ENCODE data around the gene NEAT1.

DNA sequence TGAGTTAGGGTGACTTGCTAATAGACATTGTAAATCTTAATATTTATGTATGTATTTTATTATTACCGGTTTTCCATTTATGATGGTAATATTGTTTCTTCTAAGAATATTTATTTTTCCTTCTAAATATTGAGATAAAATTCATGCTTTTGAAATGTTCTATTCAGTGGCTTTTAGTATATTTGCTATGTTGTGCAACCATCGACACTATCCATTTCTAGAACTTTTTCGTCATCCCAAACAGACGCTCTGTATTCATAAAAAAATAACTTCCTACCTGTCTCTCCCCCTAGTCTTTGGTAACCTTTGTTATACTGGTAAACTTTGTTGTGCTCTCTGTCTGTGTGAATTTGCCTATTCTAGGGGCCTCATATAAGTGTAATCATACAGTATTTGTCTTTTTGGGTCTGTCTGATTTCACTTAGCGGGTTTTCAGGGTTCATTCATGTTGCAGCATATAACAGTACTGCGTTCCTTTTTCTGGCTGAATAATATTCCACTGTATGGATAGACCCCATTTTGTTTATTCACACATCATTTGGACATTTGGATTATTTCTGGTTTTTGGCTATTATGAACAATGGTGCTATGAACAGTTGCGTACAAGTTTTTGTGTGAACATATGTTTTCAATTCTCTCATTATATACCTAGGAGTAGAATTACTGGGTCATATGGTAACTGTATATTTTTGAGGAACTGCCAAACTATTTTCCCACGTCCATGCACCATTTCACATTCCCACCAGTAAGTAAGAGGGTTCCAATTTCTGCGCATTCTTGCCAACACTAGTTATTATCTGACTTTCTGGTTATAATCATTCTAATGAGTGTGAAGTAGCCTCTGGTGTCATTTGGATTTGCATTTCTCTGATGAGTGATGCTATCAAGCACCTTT lies 15.9 kb downstream of the NEAT1 start:
- peak; percentile 14; the same call in 1 of the 2 replicates for TF ChIP-seq POLR2A (conservative IDR thresholded peaks at IDR 0.05)
- TF ChIP-seq, protein P1, sequence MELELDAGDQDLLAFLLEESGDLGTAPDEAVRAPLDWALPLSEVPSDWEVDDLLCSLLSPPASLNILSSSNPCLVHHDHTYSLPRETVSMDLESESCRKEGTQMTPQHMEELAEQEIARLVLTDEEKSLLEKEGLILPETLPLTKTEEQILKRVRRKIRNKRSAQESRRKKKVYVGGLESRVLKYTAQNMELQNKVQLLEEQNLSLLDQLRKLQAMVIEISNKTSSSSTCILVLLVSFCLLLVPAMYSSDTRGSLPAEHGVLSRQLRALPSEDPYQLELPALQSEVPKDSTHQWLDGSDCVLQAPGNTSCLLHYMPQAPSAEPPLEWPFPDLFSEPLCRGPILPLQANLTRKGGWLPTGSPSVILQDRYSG (tag; conservative IDR thresholded peaks at IDR 0.05; ENCODE audit: low read depth): no peak
- TF ChIP-seq EP300 (IDR thresholded peaks at IDR 0.05; ENCODE audit: low read length): no peak
- TF ChIP-seq, protein P2, sequence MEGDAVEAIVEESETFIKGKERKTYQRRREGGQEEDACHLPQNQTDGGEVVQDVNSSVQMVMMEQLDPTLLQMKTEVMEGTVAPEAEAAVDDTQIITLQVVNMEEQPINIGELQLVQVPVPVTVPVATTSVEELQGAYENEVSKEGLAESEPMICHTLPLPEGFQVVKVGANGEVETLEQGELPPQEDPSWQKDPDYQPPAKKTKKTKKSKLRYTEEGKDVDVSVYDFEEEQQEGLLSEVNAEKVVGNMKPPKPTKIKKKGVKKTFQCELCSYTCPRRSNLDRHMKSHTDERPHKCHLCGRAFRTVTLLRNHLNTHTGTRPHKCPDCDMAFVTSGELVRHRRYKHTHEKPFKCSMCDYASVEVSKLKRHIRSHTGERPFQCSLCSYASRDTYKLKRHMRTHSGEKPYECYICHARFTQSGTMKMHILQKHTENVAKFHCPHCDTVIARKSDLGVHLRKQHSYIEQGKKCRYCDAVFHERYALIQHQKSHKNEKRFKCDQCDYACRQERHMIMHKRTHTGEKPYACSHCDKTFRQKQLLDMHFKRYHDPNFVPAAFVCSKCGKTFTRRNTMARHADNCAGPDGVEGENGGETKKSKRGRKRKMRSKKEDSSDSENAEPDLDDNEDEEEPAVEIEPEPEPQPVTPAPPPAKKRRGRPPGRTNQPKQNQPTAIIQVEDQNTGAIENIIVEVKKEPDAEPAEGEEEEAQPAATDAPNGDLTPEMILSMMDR (IDR thresholded peaks at IDR 0.05 in 2 of 3, conservative IDR thresholded peaks at IDR 0.05 in 1 of 3; ENCODE audit: insufficient read depth in 2 of 3, low read depth in 1 of 3, low read length in 3 of 3): no peak
- TF ChIP-seq EP400 (IDR thresholded peaks at IDR 0.05): no peak
- no peak for TF ChIP-seq NFYB (IDR thresholded peaks at IDR 0.05; ENCODE audit: extremely low read depth, insufficient read length)
- no peak for TF ChIP-seq ZNF239 (CRISPR knock-in tag; IDR thresholded peaks at IDR 0.05)
- no peak for TF ChIP-seq NBN (IDR thresholded peaks at IDR 0.05; ENCODE audit: low read depth)
- TF ChIP-seq, protein P3, sequence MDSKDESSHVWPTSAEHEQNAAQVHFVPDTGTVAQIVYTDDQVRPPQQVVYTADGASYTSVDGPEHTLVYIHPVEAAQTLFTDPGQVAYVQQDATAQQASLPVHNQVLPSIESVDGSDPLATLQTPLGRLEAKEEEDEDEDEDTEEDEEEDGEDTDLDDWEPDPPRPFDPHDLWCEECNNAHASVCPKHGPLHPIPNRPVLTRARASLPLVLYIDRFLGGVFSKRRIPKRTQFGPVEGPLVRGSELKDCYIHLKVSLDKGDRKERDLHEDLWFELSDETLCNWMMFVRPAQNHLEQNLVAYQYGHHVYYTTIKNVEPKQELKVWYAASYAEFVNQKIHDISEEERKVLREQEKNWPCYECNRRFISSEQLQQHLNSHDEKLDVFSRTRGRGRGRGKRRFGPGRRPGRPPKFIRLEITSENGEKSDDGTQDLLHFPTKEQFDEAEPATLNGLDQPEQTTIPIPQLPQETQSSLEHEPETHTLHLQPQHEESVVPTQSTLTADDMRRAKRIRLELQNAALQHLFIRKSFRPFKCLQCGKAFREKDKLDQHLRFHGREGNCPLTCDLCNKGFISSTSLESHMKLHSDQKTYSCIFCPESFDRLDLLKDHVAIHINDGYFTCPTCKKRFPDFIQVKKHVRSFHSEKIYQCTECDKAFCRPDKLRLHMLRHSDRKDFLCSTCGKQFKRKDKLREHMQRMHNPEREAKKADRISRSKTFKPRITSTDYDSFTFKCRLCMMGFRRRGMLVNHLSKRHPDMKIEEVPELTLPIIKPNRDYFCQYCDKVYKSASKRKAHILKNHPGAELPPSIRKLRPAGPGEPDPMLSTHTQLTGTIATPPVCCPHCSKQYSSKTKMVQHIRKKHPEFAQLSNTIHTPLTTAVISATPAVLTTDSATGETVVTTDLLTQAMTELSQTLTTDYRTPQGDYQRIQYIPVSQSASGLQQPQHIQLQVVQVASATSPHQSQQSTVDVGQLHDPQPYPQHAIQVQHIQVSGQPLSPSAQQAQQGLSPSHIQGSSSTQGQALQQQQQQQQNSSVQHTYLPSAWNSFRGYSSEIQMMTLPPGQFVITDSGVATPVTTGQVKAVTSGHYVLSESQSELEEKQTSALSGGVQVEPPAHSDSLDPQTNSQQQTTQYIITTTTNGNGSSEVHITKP (IDR thresholded peaks at IDR 0.05; ENCODE audit: partially characterized antibody): no peak
- TF ChIP-seq, protein P4, sequence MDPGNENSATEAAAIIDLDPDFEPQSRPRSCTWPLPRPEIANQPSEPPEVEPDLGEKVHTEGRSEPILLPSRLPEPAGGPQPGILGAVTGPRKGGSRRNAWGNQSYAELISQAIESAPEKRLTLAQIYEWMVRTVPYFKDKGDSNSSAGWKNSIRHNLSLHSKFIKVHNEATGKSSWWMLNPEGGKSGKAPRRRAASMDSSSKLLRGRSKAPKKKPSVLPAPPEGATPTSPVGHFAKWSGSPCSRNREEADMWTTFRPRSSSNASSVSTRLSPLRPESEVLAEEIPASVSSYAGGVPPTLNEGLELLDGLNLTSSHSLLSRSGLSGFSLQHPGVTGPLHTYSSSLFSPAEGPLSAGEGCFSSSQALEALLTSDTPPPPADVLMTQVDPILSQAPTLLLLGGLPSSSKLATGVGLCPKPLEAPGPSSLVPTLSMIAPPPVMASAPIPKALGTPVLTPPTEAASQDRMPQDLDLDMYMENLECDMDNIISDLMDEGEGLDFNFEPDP (CRISPR knock-in tag; IDR thresholded peaks at IDR 0.05): no peak
- TF ChIP-seq BRCA1 (IDR thresholded peaks at IDR 0.05): no peak
- no peak for TF ChIP-seq BRCA1 (CRISPR knock-in tag; IDR thresholded peaks at IDR 0.05)
- TF ChIP-seq, protein P5, sequence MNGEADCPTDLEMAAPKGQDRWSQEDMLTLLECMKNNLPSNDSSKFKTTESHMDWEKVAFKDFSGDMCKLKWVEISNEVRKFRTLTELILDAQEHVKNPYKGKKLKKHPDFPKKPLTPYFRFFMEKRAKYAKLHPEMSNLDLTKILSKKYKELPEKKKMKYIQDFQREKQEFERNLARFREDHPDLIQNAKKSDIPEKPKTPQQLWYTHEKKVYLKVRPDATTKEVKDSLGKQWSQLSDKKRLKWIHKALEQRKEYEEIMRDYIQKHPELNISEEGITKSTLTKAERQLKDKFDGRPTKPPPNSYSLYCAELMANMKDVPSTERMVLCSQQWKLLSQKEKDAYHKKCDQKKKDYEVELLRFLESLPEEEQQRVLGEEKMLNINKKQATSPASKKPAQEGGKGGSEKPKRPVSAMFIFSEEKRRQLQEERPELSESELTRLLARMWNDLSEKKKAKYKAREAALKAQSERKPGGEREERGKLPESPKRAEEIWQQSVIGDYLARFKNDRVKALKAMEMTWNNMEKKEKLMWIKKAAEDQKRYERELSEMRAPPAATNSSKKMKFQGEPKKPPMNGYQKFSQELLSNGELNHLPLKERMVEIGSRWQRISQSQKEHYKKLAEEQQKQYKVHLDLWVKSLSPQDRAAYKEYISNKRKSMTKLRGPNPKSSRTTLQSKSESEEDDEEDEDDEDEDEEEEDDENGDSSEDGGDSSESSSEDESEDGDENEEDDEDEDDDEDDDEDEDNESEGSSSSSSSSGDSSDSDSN (IDR thresholded peaks at IDR 0.05; ENCODE audit: borderline replicate concordance in 1 of 2, low read depth in 2 of 2, low read length in 2 of 2): no peak

Data from K562 (cell line).